HEK293 (cell line): ENCODE measurements around the gene C4orf50.

ENCODE experiments used
- CTCF ChIA-PET: fragments of 350-600 bp; formaldehyde crosslinking; extraction: SDS; loops from one replicate; lab custom pipeline; 2021; ENCODE audit warnings: antibody characterized with exemption; lab: Yijun Ruan, JAX
- POLR2A ChIA-PET: fragments of 300-600 bp; formaldehyde crosslinking; extraction: SDS; loops from one replicate; lab custom pipeline; 2020; ENCODE audit warnings: antibody characterized with exemption, inconsistent platforms; lab: Yijun Ruan, JAX
- H3K27ac ChIP-seq: fragments of 200-500 bp; sonication (Bioruptor generic); 2 replicates; pipeline ENCODE4 v1.5.1; 2014; ENCODE audit warnings: low read depth, low read length, control low read depth, inconsistent platforms; ENCODE audit errors: extremely low read depth
- H3K36me3 ChIP-seq, 2 experiments: fragments of 200-500 bp in 1 of 2; sonication (Bioruptor generic) in 1 of 2; 1 replicate in 1 of 2; 2 replicates in 1 of 2; pipeline ENCODE4 v1.5.1; 2014 to 2017; ENCODE audit warnings: inconsistent platforms in 2 of 2, low read length in 2 of 2; ENCODE audit not compliant: control insufficient read depth in 2 of 2, insufficient read depth in 1 of 2
- H3K4me1 ChIP-seq: fragments of 200-500 bp; sonication (Bioruptor generic); 2 replicates; pipeline ENCODE4 v1.5.1; 2014; ENCODE audit warnings: mild to moderate bottlenecking, low read length, inconsistent platforms; ENCODE audit not compliant: control insufficient read depth, insufficient read depth
- H3K4me3 ChIP-seq: 2 replicates; pipeline ENCODE4 v1.5.1; 2011; ENCODE audit warnings: low read depth, mild to moderate bottlenecking, control low read depth, low read length, moderate library complexity
- H3K9me3 ChIP-seq: fragments of 200-500 bp; sonication (Bioruptor generic); 2 replicates; pipeline ENCODE4 v1.5.1; 2014; ENCODE audit warnings: low read depth, low read length, inconsistent platforms; ENCODE audit not compliant: control insufficient read depth, insufficient read depth
- GLI2 ChIP-seq: fragments of 450-650 bp; formaldehyde crosslinking; IDR thresholded peaks from 2 replicates; pipeline ENCODE4; 2017; ENCODE audit warnings: missing biosample characterization, missing genetic modification characterization, low read depth, borderline replicate concordance
- KLF1 ChIP-seq: fragments of 450-650 bp; formaldehyde crosslinking; IDR thresholded peaks from 2 replicates; pipeline ENCODE4 v1.5.1; 2016; ENCODE audit warnings: missing biosample characterization, missing genetic modification characterization
- KLF10 ChIP-seq: fragments of 450-650 bp; IDR thresholded peaks from 2 replicates; pipeline ENCODE4 v1.5.1; 2018; ENCODE audit warnings: missing biosample characterization, mild to moderate bottlenecking, missing genetic modification characterization
- KLF8 ChIP-seq: fragments of 450-650 bp; formaldehyde crosslinking; IDR thresholded peaks from 2 replicates; pipeline ENCODE4 v1.5.1; 2016; ENCODE audit warnings: missing biosample characterization, missing genetic modification characterization
- KLF9 ChIP-seq: fragments of 450-650 bp; formaldehyde crosslinking; IDR thresholded peaks from 2 replicates; pipeline ENCODE4 v1.5.1; 2016; ENCODE audit warnings: missing biosample characterization, missing genetic modification characterization, low read depth
- OSR2 ChIP-seq: fragments of 450-650 bp; formaldehyde crosslinking; IDR thresholded peaks from 2 replicates; pipeline ENCODE4 v1.5.1; 2016; ENCODE audit warnings: missing biosample characterization, missing genetic modification characterization
- PATZ1 ChIP-seq: fragments of 450-650 bp; formaldehyde crosslinking; IDR thresholded peaks from 2 replicates; pipeline ENCODE4 v1.5.1; 2016; ENCODE audit warnings: missing biosample characterization, missing genetic modification characterization
- RBAK ChIP-seq: fragments of 450-650 bp; formaldehyde crosslinking; IDR thresholded peaks from 2 replicates; pipeline ENCODE4 v1.5.1; 2016; ENCODE audit warnings: missing biosample characterization, missing genetic modification characterization
- SP2 ChIP-seq: fragments of 450-650 bp; formaldehyde crosslinking; IDR thresholded peaks from 2 replicates; pipeline ENCODE4 v1.5.1; 2016; ENCODE audit warnings: missing biosample characterization, missing genetic modification characterization
- ZBTB49 ChIP-seq: fragments of 450-650 bp; formaldehyde crosslinking; IDR thresholded peaks from 2 replicates; pipeline ENCODE4 v1.5.1; 2016; ENCODE audit warnings: missing biosample characterization, missing genetic modification characterization, low read depth
- ZFHX2 ChIP-seq: fragments of 450-650 bp; formaldehyde crosslinking; conservative IDR thresholded peaks from 2 replicates; pipeline ENCODE4 v1.5.1; 2016; ENCODE audit warnings: missing biosample characterization, missing genetic modification characterization
- ZIC2 ChIP-seq: fragments of 450-650 bp; formaldehyde crosslinking; IDR thresholded peaks from 2 replicates; pipeline ENCODE4 v1.5.1; 2016; ENCODE audit warnings: missing biosample characterization, missing genetic modification characterization
- ZNF114 ChIP-seq: fragments of 450-650 bp; formaldehyde crosslinking; IDR thresholded peaks from 2 replicates; pipeline ENCODE4 v1.5.0; 2017; ENCODE audit warnings: missing biosample characterization, missing genetic modification characterization
- ZNF138 ChIP-seq: fragments of 450-650 bp; formaldehyde crosslinking; IDR thresholded peaks from 2 replicates; pipeline ENCODE4 v1.5.1; 2016; ENCODE audit warnings: missing biosample characterization, missing genetic modification characterization, borderline replicate concordance
- ZNF2 ChIP-seq: fragments of 450-650 bp; formaldehyde crosslinking; IDR thresholded peaks from 2 replicates; pipeline ENCODE4 v1.5.1; 2016; ENCODE audit warnings: missing biosample characterization, missing genetic modification characterization
- ZNF23 ChIP-seq: fragments of 450-650 bp; formaldehyde crosslinking; IDR thresholded peaks from 2 replicates; pipeline ENCODE4 v1.5.1; 2016; ENCODE audit warnings: missing biosample characterization, missing genetic modification characterization, borderline replicate concordance
- ZNF248 ChIP-seq: fragments of 450-650 bp; formaldehyde crosslinking; IDR thresholded peaks from 2 replicates; pipeline ENCODE4 v1.5.1; 2017; ENCODE audit warnings: missing biosample characterization, missing genetic modification characterization
- ZNF324 ChIP-seq: fragments of 450-650 bp; formaldehyde crosslinking; IDR thresholded peaks from 2 replicates; pipeline ENCODE4 v1.5.1; 2016; ENCODE audit warnings: missing biosample characterization, missing genetic modification characterization
- ZNF341 ChIP-seq: fragments of 450-650 bp; formaldehyde crosslinking; IDR thresholded peaks from 2 replicates; pipeline ENCODE4; 2016; ENCODE audit warnings: low read depth, missing biosample characterization, missing genetic modification characterization
- ZNF473 ChIP-seq: fragments of 450-650 bp; formaldehyde crosslinking; IDR thresholded peaks from 2 replicates; pipeline ENCODE4 v1.5.1; 2017; ENCODE audit warnings: missing biosample characterization, missing genetic modification characterization
- ZNF548 ChIP-seq: fragments of 450-650 bp; formaldehyde crosslinking; IDR thresholded peaks from 2 replicates; pipeline ENCODE4 v1.5.1; 2016; ENCODE audit warnings: missing biosample characterization, missing genetic modification characterization
- TF ChIP-seq, protein P1 (sequence below): fragments of 450-650 bp; IDR thresholded peaks from 2 replicates; pipeline ENCODE4 v1.5.1; 2018; ENCODE audit warnings: missing biosample characterization, missing genetic modification characterization
- TF ChIP-seq, protein P2 (sequence below): fragments of 450-650 bp; formaldehyde crosslinking; IDR thresholded peaks from 2 replicates; pipeline ENCODE4 v1.5.1; 2016; ENCODE audit warnings: missing biosample characterization, missing genetic modification characterization
- TF ChIP-seq, protein P3 (sequence below): fragments of 450-650 bp; formaldehyde crosslinking; IDR thresholded peaks from 2 replicates; pipeline ENCODE4 v1.5.1; 2016; ENCODE audit warnings: missing biosample characterization, missing genetic modification characterization
- TF ChIP-seq, protein P4 (sequence below): fragments of 450-650 bp; formaldehyde crosslinking; IDR thresholded peaks from 2 replicates; pipeline ENCODE4 v1.5.1; 2016; ENCODE audit warnings: missing biosample characterization, missing genetic modification characterization

The C4orf50 gene

DNA sequence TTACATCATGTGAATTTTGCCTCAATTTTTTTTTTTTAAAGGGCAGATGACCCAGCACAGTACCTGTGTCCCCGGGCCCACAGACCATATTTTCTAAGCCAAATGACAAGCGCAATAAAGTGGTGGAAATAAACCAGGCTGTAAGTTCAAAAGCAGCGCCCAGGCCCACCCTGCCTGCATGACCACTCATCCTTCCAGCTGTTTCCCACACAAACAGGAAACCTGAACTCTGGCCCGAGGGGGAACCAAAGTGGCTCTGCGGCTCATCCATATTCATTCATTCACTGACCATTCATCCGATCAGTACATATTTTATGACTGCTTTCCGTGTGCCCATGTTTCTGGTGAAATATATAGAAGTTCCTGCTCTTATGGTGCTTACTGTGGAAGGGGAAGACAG lies 91.6 kb downstream of the C4orf50 start (continued):
- no peak for TF ChIP-seq ZNF138

- H3K27ac ChIP-seq: no peak overlapping the region
- TF ChIP-seq, protein P1, sequence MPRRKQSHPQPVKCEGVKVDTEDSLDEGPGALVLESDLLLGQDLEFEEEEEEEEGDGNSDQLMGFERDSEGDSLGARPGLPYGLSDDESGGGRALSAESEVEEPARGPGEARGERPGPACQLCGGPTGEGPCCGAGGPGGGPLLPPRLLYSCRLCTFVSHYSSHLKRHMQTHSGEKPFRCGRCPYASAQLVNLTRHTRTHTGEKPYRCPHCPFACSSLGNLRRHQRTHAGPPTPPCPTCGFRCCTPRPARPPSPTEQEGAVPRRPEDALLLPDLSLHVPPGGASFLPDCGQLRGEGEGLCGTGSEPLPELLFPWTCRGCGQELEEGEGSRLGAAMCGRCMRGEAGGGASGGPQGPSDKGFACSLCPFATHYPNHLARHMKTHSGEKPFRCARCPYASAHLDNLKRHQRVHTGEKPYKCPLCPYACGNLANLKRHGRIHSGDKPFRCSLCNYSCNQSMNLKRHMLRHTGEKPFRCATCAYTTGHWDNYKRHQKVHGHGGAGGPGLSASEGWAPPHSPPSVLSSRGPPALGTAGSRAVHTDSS (tag by site-specific recombination): no peak
- TF ChIP-seq KLF8 (tag by site-specific recombination) (no peak), ZNF2 (tag by site-specific recombination) (no peak), ZNF473 (tag by site-specific recombination) (no peak), ZBTB49 (tag by site-specific recombination) (no peak), GLI2 (no peak)
- TF ChIP-seq, protein P2, sequence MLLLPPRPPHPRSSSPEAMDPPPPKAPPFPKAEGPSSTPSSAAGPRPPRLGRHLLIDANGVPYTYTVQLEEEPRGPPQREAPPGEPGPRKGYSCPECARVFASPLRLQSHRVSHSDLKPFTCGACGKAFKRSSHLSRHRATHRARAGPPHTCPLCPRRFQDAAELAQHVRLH: no peak
- TF ChIP-seq, protein P3, sequence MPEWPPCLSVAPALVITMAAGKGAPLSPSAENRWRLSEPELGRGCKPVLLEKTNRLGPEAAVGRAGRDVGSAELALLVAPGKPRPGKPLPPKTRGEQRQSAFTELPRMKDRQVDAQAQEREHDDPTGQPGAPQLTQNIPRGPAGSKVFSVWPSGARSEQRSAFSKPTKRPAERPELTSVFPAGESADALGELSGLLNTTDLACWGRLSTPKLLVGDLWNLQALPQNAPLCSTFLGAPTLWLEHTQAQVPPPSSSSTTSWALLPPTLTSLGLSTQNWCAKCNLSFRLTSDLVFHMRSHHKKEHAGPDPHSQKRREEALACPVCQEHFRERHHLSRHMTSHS (tag by site-specific recombination): no peak
- TF ChIP-seq, all 188 proteins: peak for 0
- H3K36me3 ChIP-seq: no peaks in the 10 kb centered on the region
- CTCF ChIA-PET: no interaction called here
- H3K4me3 ChIP-seq: no peak overlapping the region
- no peaks in the 10 kb centered on the region for H3K9me3 ChIP-seq
- H3K4me1 ChIP-seq: no peaks in the 10 kb centered on the region
- POLR2A ChIA-PET: no interaction called here
Measured at GRCh38 chr4:5925419-5926200, 92.6 kb downstream of the C4orf50 start.

DNA sequence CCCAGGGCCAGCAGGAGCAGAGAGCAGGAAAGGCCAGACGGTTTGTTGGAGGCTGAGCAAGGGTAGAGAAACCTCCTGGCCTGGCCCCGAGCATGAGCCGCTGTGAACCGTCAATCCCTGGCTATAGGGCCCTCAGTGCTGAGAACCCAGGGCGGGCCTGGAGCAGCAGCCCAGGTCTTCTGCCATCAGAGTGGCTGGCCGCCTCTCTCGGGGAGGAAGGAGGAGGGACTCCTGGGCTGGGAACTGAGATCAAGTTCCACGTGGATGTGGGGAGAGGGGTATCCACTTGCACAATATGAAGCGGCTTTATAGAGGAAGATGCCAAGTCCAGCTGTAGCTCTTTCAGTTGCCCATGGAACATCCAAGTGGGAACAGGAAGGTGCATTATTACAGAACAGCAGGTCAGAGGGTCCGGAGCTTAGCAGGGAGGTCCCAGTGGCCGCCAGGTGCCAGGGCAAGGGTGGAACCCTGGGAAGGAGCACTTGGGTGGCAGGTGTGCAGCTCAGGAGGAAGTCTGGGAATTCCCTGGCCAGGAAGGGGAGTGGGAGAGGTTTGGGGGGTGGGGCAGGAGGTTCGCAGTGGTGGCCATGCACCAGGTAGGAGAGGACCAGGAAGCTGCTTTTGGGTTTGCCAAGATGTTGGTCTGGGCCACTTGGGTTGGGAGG lies 93.6 kb downstream of the C4orf50 start:
- no peak for TF ChIP-seq KLF9 (tag by site-specific recombination)
- TF ChIP-seq ZNF548 (tag by site-specific recombination): no peak
- no peak for TF ChIP-seq KLF10 (tag by site-specific recombination)
- TF ChIP-seq ZNF248 (tag by site-specific recombination): no peak
- no peak for TF ChIP-seq PATZ1
- TF ChIP-seq KLF8 (tag by site-specific recombination): no peak
- no peak for TF ChIP-seq ZNF114 (tag by site-specific recombination)
- no peak for TF ChIP-seq ZNF324
- no peak for TF ChIP-seq SP2 (tag by site-specific recombination)
- TF ChIP-seq RBAK (tag by site-specific recombination): no peak
- no peak for TF ChIP-seq ZNF23 (tag by site-specific recombination)
- TF ChIP-seq ZNF138: no peak
- no peak for TF ChIP-seq KLF1 (tag by site-specific recombination)
- no peak for TF ChIP-seq ZNF341
- no peak for TF ChIP-seq OSR2 (tag by site-specific recombination)
- TF ChIP-seq ZIC2 (tag by site-specific recombination): no peak
- TF ChIP-seq, protein P4, sequence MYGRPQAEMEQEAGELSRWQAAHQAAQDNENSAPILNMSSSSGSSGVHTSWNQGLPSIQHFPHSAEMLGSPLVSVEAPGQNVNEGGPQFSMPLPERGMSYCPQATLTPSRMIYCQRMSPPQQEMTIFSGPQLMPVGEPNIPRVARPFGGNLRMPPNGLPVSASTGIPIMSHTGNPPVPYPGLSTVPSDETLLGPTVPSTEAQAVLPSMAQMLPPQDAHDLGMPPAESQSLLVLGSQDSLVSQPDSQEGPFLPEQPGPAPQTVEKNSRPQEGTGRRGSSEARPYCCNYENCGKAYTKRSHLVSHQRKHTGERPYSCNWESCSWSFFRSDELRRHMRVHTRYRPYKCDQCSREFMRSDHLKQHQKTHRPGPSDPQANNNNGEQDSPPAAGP (tag by site-specific recombination): no peak
- TF ChIP-seq ZFHX2 (tag by site-specific recombination): no peak
- no peak overlapping the region for H3K4me3 ChIP-seq
- no peak overlapping the region for H3K27ac ChIP-seq
- CTCF ChIA-PET: no interaction called here
- no peaks in the 10 kb centered on the region for H3K9me3 ChIP-seq
- H3K4me1 ChIP-seq: no peaks in the 10 kb centered on the region
- H3K36me3 ChIP-seq: no peaks in the 10 kb centered on the region
- POLR2A ChIA-PET: no interaction called here
